Karpas-422 (cell line): ENCODE results near the gene SEL1L3. TPM values are rescaled to one million over a fixed set of nuclear protein-coding genes. Genes with fewer than 3 reads are reported as not detected.

Experiments
- DNase-seq: peaks from one replicate; pipeline ENCODE4 v3.0.0-alpha.2; 2015
- H2AFZ ChIP-seq: fragments of 200-600 bp; sonication (generic); 2 replicates; pipeline ENCODE4 v1.6.1; 2014; ENCODE audit warnings: antibody characterized with exemption, low read length, mixed read lengths
- H3K27ac ChIP-seq: fragments of 200-600 bp; sonication (generic); 2 replicates; pipeline ENCODE4 v1.5.1; 2014; ENCODE audit warnings: mild to moderate bottlenecking, low read length, moderate library complexity
- H3K27me3 ChIP-seq: fragments of 200-600 bp; sonication (generic); 2 replicates; pipeline ENCODE4 v1.6.1; 2014; ENCODE audit warnings: low read length, mixed read lengths
- H3K36me3 ChIP-seq: fragments of 200-600 bp; sonication (generic); 2 replicates; pipeline ENCODE4 v1.6.1; 2014; ENCODE audit warnings: low read length, mixed read lengths; ENCODE audit not compliant: insufficient read depth
- H3K4me1 ChIP-seq: fragments of 200-600 bp; sonication (generic); 2 replicates; pipeline ENCODE4 v1.6.1; 2014; ENCODE audit warnings: mild to moderate bottlenecking, low read length, mixed read lengths
- H3K4me2 ChIP-seq: fragments of 200-600 bp; sonication (generic); 2 replicates; pipeline ENCODE4 v1.6.1; 2014; ENCODE audit warnings: low read length, low read depth, mild to moderate bottlenecking; ENCODE audit not compliant: poor library complexity, severe bottlenecking
- H3K4me3 ChIP-seq: fragments of 200-600 bp; sonication (generic); 2 replicates; pipeline ENCODE4 v1.5.1; 2014; ENCODE audit warnings: mild to moderate bottlenecking, antibody characterized with exemption, low read length, mixed read lengths
- H3K79me2 ChIP-seq: fragments of 200-600 bp; sonication (generic); 2 replicates; pipeline ENCODE4 v1.6.1; 2014; ENCODE audit warnings: mild to moderate bottlenecking, low read length, mixed read lengths
- H3K9ac ChIP-seq: fragments of 200-600 bp; sonication (generic); 2 replicates; pipeline ENCODE4 v1.6.0; 2014; ENCODE audit warnings: low read length
- H3K9me2 ChIP-seq: fragments of 200-600 bp; sonication (generic), shearing (Covaris generic); replicated peaks from 2 replicates; pipeline ENCODE4 v1.6.0; 2014; ENCODE audit warnings: mild to moderate bottlenecking, low read length, moderate library complexity; ENCODE audit not compliant: insufficient read depth
- H3K9me3 ChIP-seq: fragments of 300-700, 200-600 bp; sonication (generic); 2 replicates; pipeline ENCODE4 v1.6.1; 2014; ENCODE audit warnings: low read length, mixed read lengths
- H4K20me1 ChIP-seq: fragments of 200-600 bp; sonication (generic); 2 replicates; pipeline ENCODE4 v1.6.1; 2014; ENCODE audit warnings: mild to moderate bottlenecking, antibody characterized with exemption, low read length, low read depth; ENCODE audit not compliant: insufficient read depth
- total RNA-seq: library from RNA; depleted of rRNA; stranded (reverse); fragments of >200 nt; shearing (Covaris generic); gene quantifications from 2 replicates; pipeline ENCODE4 v1.2.3, GENCODE V29; 2014; ENCODE audit warnings: low replicate concordance

The SEL1L3 gene
- total RNA-seq, 1 experiment from 2014 or later, result 271 TPM

DNA sequence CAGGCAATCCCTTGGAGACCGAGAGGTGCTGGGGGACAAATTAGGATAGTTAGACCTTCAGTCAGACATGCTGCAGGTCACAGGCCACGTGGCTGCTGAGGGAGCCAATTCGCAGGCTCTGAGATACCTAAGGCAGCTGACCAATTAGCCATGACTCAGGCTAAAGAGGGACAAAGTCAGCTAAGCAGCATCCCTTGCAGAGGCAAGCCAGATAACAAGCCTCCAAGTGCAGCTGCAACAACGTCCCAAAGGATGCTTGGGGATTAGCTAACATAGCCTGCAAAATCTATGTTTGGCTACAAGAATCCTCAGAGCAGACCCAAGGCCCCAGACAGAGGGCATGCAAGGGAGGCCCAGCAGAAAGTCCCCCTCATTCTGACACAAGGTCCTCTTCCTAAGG, 93.5 kb downstream of the SEL1L3 start:
- H3K79me2 ChIP-seq, result peaks cover 5% of the 10 kb centered on the region; the same call in 1 of the 2 replicates
- peaks cover 42% of the 10 kb centered on the region for H3K4me1 ChIP-seq
- peak overlapping the region; percentile 47 for H3K9ac ChIP-seq
- H3K9me3 ChIP-seq, result no peaks in the 10 kb centered on the region
- no peaks in the 10 kb centered on the region for H3K27me3 ChIP-seq
- H4K20me1 ChIP-seq, result no peaks in the 10 kb centered on the region
- peaks cover 64% of the 10 kb centered on the region for H3K36me3 ChIP-seq
- H3K4me3 ChIP-seq, result peak overlapping the region; percentile 18; the same call in 1 of the 2 replicates
- H3K9me2 ChIP-seq, result no peaks in the 10 kb centered on the region
- peak overlapping the region; percentile 86 for H3K27ac ChIP-seq
- peak; percentile 84 for DNase-seq
- peak overlapping the region; percentile 51 for H3K4me2 ChIP-seq
- H2AFZ ChIP-seq, result no peak overlapping the region

DNA sequence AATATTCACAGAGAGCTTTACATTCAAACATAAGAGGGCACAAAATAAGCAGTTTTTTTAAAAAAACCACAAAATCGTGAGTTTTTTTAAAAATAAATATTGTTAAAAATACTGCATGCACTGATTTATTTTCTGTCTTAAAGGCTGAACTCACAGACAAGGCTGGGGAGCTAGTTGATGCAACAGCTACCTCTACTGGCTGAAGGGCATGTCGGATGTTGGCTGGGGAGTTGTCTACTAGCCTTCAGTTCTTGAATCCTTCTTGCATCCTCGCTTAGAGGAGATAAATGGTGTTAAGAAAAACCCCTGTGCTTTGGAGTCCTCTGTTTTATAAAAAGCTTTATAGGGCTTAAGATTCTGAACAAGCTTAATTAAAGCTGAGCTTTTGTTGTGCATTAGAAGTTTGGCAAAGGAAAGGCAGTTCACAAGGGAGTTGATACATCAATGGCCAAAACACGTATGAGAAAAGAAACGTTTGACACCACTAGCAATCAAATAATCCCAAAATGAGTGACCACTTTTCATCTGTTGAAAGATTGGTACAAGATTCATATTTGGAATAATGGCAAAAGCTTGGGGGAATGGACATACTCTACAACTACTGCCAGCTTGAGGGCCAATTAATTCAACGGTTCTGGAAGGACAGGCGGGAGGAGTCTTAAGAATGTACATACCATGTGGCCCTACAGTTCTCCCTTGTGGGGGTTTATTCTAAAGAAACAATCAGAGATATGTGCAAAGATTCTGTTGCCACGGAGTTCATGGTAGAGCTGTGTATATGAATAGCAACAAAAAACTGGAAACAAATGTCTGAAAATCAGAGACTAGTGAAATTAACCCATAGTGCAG, 94.7 kb downstream of the SEL1L3 start:
- peak; percentile 89 for DNase-seq
- peaks cover 42% of the 10 kb centered on the region for H3K4me1 ChIP-seq
- H3K9me3 ChIP-seq, result no peaks in the 10 kb centered on the region
- H3K27me3 ChIP-seq, result no peaks in the 10 kb centered on the region
- no peaks in the 10 kb centered on the region for H4K20me1 ChIP-seq
- H3K79me2 ChIP-seq, result peaks cover 5% of the 10 kb centered on the region; the same call in 1 of the 2 replicates
- peaks cover 61% of the 10 kb centered on the region for H3K36me3 ChIP-seq
- peak overlapping the region; percentile 86 for H3K27ac ChIP-seq
- no peak overlapping the region for H3K9ac ChIP-seq
- no peak overlapping the region for H2AFZ ChIP-seq
- H3K4me2 ChIP-seq, result peak overlapping the region; percentile 51
- H3K4me3 ChIP-seq, result no peak overlapping the region
- H3K9me2 ChIP-seq, result no peaks in the 10 kb centered on the region

DNA sequence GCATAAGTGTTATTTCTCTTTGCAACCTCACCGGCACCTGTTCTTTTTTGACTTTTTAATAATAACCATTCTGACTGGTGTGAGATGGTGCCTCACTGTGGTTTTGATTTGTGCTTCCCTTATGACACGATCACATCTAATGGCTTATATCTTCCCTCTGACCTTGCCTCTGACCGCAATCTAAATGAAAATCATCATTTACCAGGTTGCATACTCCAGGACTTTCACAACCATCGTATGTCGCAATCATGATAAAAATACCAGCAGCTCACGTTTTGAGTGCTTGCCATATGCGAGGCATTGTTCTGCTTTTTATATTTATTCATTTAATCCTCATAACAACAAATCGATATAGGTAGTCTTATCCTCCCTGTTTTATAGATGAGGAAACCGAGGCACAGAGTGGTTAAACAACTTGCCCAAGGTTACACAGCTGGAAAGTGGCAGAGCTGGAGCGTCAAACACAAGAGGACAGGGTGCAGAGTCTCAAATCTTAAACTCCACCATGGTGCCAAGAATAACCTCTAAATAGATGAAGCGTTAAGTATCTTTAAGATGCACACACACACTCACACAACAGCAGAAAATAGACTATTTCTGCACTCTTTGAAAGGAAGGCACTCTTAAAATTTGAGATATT, 102.2 kb downstream of the SEL1L3 start:
- Histone ChIP-seq H3K27me3 (no peaks in the 10 kb centered on the region), H3K27ac (no peak overlapping the region), H4K20me1 (no peaks in the 10 kb centered on the region), H3K4me2 (no peak overlapping the region), H3K9ac (no peak overlapping the region), H3K36me3 (peaks cover 74% of the 10 kb centered on the region), H2AFZ (no peak overlapping the region), H3K9me2 (no peaks in the 10 kb centered on the region), H3K4me3 (no peak overlapping the region), H3K79me2 (no peaks in the 10 kb centered on the region), H3K9me3 (no peaks in the 10 kb centered on the region), H3K4me1 (no peaks in the 10 kb centered on the region)
- DNase-seq, result no peak

DNA sequence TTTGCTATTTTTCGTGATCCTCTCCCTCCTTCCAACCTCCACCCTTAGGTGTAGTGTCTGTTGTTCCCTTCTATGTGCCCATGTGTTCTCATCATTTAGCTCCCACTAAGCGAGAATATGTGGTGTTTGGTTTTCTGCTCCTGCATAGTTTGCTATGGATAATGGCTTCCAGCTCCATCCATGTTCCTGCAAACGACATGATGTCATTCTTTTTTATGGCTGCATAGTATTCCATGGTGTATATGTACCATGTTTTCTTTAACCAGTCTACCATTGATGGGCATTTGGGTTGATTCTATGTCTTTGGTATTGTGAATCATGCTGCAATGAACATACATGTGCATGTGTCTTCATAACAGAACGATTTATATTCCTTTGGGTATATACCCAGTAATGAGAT, 102.7 kb downstream of the SEL1L3 start:
- Histone ChIP-seq H3K9me3 (no peaks in the 10 kb centered on the region), H2AFZ (no peak overlapping the region), H3K9ac (no peak overlapping the region), H3K79me2 (no peaks in the 10 kb centered on the region), H3K36me3 (peaks cover 73% of the 10 kb centered on the region), H3K27ac (no peak overlapping the region), H3K9me2 (no peaks in the 10 kb centered on the region), H3K4me1 (no peaks in the 10 kb centered on the region), H3K27me3 (no peaks in the 10 kb centered on the region), H3K4me3 (no peak overlapping the region), H3K4me2 (no peak overlapping the region), H4K20me1 (no peaks in the 10 kb centered on the region)
- no peak for DNase-seq

GRCh38 chr4:25759101-25759500, 103.7 kb downstream of the SEL1L3 start:
- Histone ChIP-seq H3K36me3 (peaks cover 70% of the 10 kb centered on the region), H2AFZ (no peak overlapping the region), H3K79me2 (no peaks in the 10 kb centered on the region), H3K9me2 (no peaks in the 10 kb centered on the region), H3K27ac (no peak overlapping the region), H3K9ac (no peak overlapping the region), H3K9me3 (no peaks in the 10 kb centered on the region), H3K27me3 (no peaks in the 10 kb centered on the region), H3K4me3 (no peak overlapping the region), H3K4me1 (no peaks in the 10 kb centered on the region), H3K4me2 (no peak overlapping the region), H4K20me1 (no peaks in the 10 kb centered on the region)
- no peak for DNase-seq

GRCh38 chr4:25757452-25757851, 105.3 kb downstream of the SEL1L3 start:
- no peak overlapping the region for H3K4me2 ChIP-seq
- H3K36me3 ChIP-seq, result peaks cover 66% of the 10 kb centered on the region

GRCh38 chr4:25756503-25756902, 106.3 kb downstream of the SEL1L3 start:
- H3K36me3 ChIP-seq, result peaks cover 57% of the 10 kb centered on the region
- no peak overlapping the region for H2AFZ ChIP-seq
- no peak overlapping the region for H3K4me2 ChIP-seq
- H3K9ac ChIP-seq, result no peak overlapping the region
- H3K27ac ChIP-seq, result no peak overlapping the region
- H3K4me3 ChIP-seq, result no peak overlapping the region
- no peak for DNase-seq
- H3K27me3 ChIP-seq, result no peaks in the 10 kb centered on the region
- H3K9me2 ChIP-seq, result no peaks in the 10 kb centered on the region
- H3K4me1 ChIP-seq, result no peaks in the 10 kb centered on the region
- no peaks in the 10 kb centered on the region for H3K9me3 ChIP-seq
- no peaks in the 10 kb centered on the region for H3K79me2 ChIP-seq
- H4K20me1 ChIP-seq, result no peaks in the 10 kb centered on the region

More at GRCh38 chr4:25757452-25757851, 105.3 kb downstream of the SEL1L3 start:
- no peak overlapping the region for H3K27ac ChIP-seq
- H3K4me3 ChIP-seq, result no peak overlapping the region
- no peak overlapping the region for H2AFZ ChIP-seq
- no peaks in the 10 kb centered on the region for H4K20me1 ChIP-seq
- H3K79me2 ChIP-seq, result no peaks in the 10 kb centered on the region
- no peaks in the 10 kb centered on the region for H3K9me3 ChIP-seq
- H3K4me1 ChIP-seq, result no peaks in the 10 kb centered on the region
- no peak overlapping the region for H3K9ac ChIP-seq
- H3K9me2 ChIP-seq, result no peaks in the 10 kb centered on the region
- no peak for DNase-seq
- no peaks in the 10 kb centered on the region for H3K27me3 ChIP-seq

DNA sequence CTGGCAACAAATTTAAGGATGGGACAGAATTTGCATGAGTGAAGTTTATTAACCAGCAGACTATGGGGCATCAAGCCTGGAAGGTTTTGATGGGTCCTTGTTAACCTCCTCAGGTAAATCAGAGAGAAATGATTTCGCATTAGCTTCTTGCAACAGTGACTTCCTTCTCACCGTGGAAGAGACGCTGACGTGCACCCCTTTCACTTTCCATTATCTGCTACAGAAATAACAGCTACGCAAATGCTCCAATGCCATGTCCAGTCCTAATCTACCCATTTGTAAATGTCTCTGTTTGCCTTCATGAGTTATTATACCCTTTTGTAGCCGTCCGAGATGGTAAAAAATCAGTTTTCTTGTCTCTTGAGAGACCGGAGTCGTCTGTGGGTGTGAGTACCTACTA, 106.9 kb downstream of the SEL1L3 start:
- Histone ChIP-seq H3K4me2 (no peak overlapping the region), H3K79me2 (no peaks in the 10 kb centered on the region), H3K36me3 (peaks cover 52% of the 10 kb centered on the region), H3K9me3 (no peaks in the 10 kb centered on the region), H2AFZ (no peak overlapping the region), H3K9ac (no peak overlapping the region), H4K20me1 (no peaks in the 10 kb centered on the region), H3K27me3 (no peaks in the 10 kb centered on the region), H3K9me2 (no peaks in the 10 kb centered on the region), H3K4me1 (peaks cover 4% of the 10 kb centered on the region; the same call in 1 of the 2 replicates), H3K4me3 (no peak overlapping the region), H3K27ac (no peak overlapping the region)
- no peak for DNase-seq
